NCI-H1694 treated with DMSO at 0.1 percent for 48 hours (cell line): ENCODE data around the gene ZFHX3.

Experiments
- DNase-seq: peaks from one replicate; lab custom pipeline; 2025; lab: John Stamatoyannopoulos, UW

ZFHX3 gene

DNA sequence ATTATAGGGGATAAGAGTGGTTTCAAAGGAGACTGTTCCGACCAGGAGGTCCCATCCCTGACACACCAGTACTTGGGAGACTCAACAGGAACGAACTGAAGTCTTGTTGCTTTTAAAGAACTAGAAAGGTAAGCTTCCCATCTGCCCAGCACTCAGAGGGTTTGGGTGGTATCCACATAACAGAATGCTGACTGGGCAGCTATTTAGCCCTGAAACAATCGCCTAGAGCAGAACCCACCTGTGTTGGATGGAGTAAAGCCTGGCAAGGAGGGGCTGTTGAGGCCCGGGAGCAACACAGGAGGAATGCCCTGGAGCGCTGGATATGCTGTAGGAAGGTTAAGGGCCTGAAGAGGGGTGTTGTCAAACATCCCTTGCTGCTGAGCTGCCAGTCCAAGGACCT lies 254.9 kb downstream of the ZFHX3 start:
- DNase-seq = no peak

- no peak for DNase-seq
Observed at GRCh38 chr16:72791786-72792185, 256.1 kb downstream of the ZFHX3 start.

DNA sequence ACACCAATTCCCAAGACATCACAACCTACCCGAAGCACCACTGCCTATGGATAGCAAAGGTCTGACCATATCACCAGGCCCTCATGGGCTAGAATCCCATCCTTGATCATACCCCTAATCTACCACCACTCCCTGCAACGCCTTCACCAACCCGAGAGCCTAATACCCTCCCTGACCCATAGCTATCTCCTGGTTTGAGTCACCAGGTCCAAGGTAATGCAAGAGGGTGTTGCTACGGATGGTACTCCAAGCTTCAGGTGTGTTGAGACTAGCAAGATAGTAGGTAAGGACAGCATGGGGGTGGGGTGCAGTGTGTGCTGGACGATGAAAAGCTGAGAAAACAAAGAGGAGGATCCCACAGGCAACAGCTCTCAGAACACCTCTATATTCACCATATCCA lies 258.0 kb downstream of the ZFHX3 start:
- no peak for DNase-seq

GRCh38 chr16:72789465-72789864 lies 258.5 kb downstream of the ZFHX3 start:
- no peak for DNase-seq

DNA sequence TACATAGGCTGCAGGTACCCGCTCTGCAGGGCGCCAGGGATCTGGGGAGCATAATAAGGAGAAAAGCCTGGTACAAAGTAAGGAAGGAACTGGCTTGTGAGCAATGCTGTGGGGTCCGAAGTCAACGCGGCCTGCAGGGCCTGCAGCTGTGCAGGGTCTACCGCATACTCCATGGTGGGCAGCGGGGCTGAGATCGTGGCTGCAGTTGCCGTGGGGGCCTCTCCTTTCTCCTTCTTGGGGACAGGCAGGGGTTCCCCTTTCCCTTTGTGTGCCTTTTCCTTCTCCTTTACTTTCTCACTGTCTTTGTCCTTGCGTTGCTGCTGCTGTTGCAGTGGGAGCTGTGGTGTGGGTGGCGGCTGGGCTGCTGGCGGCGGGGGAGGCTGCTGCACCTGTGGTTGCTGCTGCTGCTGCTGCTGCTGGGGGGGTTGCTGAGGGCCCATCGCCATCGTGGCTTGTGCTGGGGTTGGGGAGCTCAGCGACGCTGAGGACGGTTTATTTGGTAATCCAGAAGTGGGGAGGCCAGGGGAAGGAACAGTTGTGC lies 259.6 kb downstream of the ZFHX3 start:
- DNase-seq = no peak

DNA sequence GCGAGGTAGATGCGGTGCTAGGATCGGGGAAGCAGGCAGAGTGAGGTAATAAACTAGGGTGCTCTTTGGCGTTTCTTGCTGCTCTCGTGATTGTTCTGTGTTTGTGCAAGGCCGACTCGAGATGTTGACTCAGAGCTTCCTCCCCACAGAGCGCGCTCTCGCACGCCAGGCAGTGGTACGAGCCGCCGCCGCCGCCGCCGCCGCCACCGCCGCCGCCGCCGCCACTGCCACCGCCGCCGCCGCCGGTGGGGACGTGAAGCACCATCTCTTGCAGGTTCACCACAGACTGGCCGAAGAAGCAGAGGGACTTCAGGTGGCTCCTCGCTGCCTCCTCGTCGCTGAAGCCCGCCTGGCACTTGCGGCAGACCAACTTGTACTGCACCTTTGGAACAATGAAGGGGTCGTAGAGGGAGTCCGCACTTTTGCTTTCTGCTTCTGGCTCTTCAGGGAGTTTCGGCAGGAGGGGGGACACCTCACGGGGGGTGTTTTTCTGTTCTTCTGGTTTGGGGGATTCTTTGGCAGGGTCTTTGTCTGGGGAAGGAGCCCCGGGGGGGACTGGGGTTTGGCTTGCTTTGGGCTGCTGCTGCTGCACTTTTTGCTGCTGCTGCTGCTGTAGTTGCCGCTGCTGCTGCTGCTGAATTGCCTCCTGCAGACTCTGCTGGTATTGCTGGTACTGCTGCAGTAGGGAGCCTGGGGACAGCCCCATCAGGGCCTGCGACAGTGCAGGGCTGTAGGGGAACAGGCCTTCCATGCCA lies 260.2 kb downstream of the ZFHX3 start:
- DNase-seq = no peak

GRCh38 chr16:72787130-72787513 lies 260.8 kb downstream of the ZFHX3 start:
- no peak for DNase-seq

DNA sequence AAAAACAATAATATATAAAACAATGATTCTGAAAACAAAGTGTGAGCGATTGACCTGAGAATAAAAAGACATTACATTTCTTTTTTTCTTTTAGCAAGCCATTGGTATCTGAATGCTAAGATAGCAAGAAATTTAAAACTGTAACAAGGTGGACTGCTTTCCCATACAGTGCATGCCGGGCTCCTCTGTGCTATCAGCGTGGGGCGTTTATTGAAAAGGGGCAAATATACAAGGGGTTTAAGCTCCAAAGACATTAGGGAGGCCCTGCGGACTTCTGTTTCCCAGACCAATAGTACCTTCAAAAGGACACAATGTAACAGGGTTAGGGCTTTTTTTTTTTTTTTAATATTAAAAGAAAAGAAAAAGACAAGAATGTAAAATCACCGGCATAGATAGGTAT lies 261.3 kb downstream of the ZFHX3 start:
- DNase-seq = no peak

DNA sequence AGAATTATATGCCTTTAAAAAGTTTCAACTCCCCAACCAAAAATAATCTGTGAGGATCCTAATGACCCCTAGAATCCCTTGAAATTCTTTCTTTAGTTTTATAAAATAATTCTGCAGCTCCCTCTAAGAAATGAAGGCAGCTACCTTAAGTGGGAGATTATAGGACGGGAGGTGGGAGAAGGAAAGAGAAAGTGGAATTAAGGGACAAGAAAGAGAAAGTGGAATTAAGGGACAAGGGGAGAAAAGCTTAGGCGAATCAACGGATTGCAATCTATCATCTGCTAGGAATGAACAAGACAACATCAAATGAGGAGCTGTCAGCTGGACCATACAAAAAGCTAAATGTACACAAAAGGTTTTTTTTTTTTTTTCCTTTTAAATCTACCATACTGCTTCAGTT lies 262.0 kb downstream of the ZFHX3 start:
- DNase-seq = no peak

DNA sequence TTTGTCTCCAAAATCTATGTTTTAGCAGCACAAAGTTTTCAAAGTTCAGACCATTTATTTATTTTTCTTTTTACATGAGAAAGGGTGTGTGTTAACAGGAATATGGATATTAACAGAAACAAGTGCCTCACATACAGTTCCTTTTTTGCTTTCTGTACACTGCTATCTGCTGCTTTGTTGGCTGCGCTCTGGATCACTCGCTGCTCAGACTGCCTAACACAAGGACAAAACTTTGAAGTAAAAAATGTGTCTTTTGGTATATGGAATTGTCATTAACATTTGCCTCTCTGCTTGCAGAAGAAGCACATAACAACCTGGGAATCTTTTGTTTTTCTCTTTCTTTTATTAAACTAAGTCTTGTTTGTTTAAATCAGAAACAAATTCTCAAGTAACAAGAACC lies 262.8 kb downstream of the ZFHX3 start:
- no peak for DNase-seq

- no peak for DNase-seq
Observed at GRCh38 chr16:72783716-72784318, 264.1 kb downstream of the ZFHX3 start.

GRCh38 chr16:72769876-72770275 lies 278.1 kb downstream of the ZFHX3 start:
- no peak for DNase-seq

GRCh38 chr16:72768591-72768990 lies 279.3 kb downstream of the ZFHX3 start:
- DNase-seq = no peak

DNA sequence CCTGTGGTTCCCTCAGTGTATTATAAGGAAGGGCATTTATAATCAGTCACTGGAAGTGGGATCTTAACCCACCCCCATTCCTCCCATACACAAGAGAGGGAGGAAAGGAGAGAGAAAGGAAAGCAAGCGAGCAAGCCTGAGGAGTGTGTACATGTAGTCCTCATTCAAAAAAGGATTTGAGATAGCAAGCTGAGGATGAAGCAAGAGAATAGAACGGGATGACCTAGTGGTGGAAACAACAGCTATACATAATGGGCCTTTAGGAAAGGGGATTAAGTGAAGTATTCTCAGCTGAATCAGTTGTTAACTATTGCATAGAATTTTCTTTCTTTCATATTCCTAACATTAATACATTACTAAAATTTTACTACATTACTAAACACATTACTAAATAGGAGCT lies 281.4 kb downstream of the ZFHX3 start:
- DNase-seq = no peak

GRCh38 chr16:72764015-72764654 lies 283.8 kb downstream of the ZFHX3 start:
- DNase-seq = peak; percentile 4

GRCh38 chr16:72760581-72760980 lies 287.3 kb downstream of the ZFHX3 start:
- no peak for DNase-seq

GRCh38 chr16:72753881-72754280 lies 294.0 kb downstream of the ZFHX3 start:
- no peak for DNase-seq

DNA sequence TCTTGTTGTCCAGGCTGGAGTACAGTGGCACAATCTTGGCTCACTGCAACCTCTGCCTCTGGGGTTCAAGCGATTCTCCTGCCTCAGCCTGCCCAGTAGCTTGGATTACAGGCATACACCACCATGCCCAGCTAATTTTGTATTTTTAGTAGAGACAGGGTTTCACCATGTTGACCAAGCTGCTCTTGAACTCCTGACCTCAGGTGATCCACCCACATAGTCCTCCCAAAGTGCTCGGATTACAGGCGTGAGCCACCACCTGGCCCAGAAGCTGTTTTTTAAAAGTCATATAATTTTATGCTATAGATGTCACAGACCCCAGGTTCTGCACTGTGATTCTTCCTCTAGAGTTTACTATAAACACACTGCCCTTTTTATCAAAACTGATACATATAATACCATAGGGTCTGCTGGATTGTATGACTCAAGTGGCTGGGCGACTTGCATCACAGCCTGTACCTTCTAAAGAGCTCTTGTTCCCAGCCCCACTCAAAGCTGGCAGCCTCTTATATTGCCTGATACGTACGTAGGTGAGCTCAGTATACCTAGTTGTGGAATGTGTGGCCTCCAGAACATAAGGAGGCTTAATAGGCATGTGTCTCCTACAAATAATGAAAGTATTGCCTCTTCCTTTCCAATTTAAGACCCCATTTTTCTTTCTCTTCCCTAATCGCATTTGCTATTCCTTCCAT lies 295.8 kb downstream of the ZFHX3 start:
- DNase-seq = no peak

DNA sequence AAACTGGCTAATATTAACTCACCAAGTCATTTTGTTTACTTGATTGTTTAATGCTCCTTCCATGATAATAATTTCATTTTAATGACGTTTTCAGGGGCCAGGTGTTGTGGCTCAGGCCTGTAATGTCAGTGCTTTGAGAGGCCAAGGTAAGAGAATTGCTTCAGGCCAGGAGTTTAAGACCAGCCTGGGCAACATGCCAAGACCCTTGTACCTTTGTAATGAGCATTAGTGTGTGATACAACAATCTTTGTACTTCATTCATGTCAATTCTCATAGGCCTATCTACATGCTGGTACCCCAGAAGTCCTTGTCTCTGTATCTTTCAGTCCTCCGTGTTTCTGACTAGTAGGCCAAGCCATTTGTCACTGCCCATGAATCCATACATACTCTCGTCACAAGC lies 296.9 kb downstream of the ZFHX3 start:
- DNase-seq = no peak

DNA sequence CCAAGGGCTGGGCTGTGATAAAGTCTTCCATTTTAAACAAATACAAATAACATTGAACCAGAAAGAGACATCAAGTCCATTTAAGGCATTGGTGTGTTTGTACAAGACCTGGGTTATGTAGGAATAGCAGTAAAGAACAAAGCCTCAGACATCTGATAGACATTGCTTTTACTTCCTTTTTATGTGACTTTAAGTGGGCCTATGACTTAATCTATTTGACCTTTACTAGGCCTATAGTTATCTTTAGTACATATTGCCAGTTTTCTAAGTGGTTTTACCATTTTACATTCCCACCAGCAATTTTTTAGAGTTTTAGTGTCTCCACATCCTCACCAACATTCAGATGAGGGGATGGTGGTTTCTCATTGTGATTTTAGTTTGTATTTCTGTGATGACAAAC lies 298.8 kb downstream of the ZFHX3 start:
- no peak for DNase-seq

- no peak for DNase-seq
Observed at GRCh38 chr16:72744076-72744793, 303.7 kb downstream of the ZFHX3 start.
